Measurements from ENCODE around the gene MTERF4.

The MTERF4 gene

DNA sequence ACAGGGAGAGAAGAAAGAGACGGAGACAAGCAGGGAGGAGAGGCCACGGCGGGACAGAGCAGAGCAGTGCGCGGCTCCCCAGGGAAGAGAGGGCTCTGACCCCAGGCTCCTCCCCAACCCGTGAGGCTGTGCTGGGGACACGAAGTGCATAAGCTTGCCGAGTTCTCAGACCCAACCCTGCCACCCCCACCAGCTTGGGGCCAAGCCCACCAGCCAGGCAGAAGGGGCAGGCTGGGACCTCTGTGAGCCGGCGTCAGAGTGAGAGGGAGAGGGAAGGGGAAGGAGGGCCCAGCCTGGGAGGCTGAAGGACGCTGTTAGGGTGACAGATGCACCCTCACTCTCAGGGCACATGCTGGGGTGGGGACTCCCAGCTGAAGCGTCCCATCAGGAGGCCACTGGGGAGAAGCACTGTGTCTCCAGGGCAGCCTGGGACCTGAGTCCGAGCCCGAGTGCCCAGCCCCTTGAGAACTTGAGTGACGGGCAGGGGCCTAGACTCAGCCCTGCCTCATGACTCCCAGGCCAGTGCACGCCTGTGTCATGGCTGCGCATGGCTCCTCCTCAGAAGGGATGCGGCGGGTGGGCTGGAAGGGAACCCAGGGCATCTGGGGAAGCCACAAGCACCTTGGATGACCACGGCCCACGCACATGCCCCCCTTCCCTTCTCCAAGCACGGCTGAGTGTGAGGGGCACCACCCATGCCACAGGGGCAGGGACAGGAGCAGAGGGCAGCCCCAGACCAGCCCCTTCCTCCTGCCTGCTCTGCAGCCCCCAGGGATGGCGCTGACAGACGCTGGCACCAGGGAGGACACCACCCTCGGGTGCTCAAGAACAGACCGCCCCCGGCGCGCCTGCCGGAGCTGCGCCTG is 31.0 kb downstream of the MTERF4 start:
- DNase-seq (ENCODE audit: low read depth in 3 of 3, low spot score in 1 of 3), result no peak

DNA sequence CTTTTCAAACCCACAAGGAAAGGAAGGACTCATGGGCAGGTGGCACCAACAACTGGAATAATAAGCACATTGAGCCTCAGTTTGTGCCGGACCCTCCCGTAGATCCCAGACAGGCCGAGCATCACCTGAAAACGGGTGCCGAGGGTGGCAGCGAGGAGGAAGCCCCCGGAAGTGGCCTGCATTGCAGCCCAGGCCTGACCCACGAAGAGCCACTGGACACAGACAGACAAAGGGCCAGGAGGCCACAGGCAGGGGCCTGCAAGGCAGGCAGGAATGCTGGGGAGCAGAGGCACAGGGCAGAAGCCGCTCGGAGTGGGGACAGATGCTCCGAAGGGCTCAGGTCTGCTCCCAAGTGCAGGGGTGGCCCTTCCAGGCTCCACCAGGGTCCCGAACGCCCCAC is 31.7 kb downstream of the MTERF4 start:
- no peak for DNase-seq (ENCODE audit: low read depth in 3 of 3, low spot score in 1 of 3)

DNA sequence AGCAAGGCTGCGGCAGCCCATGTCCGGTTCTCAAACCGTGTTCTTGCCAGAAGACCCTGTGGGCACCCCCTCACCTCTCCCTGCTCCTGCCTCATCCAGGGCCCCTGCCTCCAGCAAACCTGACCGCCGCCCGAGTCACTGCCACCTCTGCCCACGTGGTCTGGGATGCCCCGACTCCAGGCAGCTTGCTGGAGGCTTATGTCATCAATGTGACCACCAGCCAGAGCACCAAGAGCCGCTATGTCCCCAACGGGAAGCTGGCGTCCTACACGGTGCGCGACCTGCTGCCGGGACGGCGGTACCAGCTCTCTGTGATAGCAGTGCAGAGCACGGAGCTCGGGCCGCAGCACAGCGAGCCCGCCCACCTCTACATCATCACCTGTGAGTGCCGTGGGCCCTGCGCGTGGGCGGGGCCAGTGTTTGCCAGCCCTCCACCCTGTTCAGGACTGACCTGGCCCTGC is 32.2 kb downstream of the MTERF4 start:
- DNase-seq (ENCODE audit: low read depth in 3 of 3, low spot score in 1 of 3), result no peak

DNA sequence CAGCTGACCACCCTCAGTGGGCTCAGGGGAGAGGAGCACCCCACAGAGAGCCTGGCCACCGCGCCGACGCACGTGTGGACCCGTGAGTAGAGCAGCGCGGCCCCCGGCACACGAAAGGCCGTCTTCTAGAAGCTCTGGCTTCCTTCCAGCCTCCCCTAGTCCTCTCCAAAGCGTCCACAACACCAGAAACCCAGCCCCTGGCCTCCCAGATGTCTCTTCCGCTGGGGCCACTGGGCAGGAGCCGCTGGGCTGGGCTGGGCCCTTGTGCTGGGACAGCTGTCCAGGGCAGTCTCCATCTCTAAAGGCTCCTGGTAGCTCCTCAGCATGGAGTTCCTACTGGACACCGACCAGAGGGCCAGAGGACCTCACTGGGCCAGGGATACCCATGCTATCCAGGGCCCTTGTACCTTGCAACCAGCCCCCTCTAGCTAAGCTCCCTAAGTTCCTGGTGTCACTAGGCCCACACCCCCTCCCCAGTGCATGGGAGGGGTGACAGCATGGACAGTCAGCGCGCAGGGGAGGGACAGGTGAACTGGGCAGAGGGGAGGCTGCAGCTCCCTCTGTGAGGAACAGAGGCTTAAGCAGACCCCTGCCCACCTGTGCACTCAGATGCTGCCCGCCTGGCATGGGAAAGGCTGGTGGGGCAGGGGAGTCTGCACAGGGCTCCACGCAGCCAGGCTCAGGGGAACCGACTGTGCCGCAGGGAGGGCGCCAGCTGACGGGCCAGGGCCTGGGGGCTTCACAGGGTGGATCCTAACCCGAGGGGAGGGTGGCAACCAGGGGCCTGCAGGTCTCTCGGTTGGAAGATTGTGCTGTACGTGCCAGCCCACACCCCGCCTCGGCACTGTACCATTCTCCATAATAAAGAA is 32.9 kb downstream of the MTERF4 start:
- DNase-seq (ENCODE audit: low read depth in 3 of 3, low spot score in 1 of 3), result no peak

DNA sequence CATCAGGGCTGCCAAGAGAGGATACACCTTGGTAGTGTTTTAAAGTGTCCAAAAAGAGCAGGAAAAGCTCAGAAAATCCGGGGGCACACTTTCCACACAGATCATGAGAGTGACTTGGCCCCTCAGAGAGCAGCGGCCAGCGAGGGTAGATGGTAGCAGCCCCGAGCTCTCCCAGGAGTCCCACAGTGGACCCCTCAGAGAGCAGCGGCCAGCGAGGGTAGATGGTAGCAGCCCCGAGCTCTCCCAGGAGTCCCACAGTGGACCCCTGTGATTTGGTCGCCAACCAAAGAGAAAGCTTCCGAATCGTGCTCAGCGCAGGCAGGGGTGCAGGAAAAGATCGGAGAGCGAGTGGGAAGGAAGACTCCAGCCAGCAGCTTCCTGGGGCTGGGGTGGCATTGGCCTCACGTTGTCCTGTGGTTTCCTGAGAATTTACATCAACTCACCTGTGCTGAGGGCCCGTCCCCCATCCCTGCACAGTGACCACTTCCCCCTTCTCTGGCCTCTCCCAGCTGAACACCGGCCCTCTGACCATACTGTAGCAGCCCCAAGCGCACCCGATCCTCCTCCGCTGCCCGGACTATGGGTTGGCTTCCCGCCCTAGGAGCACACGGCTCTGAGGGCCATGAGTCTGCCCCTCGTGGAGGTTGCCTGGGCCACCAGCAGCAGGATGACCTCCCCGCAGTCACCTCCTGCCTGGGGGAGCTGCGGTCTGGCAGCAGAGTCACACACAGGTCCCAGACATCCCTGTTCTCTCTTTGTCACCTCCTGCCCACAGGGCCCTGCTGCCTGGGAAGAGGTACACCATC is 33.7 kb downstream of the MTERF4 start:
- no peak for DNase-seq (ENCODE audit: low read depth in 3 of 3, low spot score in 1 of 3)

DNA sequence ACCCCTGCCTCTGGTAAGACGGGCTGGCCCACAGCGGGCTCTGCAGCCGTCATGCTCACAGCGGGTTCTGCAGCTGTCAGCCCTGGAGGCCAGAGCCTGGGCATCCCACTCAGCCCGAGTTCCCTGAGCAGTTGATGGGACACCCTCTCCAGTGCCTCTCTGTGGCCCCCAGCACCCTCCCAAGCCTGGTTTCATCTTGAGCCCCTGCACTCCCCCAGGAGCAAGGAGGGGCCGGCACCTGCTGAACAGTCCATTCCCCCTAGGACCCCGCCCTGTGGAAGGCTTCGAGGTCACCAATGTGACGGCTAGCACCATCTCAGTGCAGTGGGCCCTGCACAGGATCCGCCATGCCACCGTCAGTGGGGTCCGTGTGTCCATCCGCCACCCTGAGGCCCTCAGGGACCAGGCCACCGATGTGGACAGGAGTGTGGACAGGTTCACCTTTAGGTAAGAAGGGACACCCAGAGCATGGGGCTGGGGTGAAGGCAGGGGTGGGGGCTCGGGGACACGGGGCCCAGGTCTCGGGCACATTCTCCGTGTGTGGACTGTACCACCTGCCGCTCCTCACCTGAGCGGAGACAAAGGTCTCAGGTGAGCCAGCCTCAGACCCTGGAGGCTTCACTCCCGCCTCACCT is 34.5 kb downstream of the MTERF4 start:
- DNase-seq (ENCODE audit: low read depth in 3 of 3, low spot score in 1 of 3), result no peak

DNA sequence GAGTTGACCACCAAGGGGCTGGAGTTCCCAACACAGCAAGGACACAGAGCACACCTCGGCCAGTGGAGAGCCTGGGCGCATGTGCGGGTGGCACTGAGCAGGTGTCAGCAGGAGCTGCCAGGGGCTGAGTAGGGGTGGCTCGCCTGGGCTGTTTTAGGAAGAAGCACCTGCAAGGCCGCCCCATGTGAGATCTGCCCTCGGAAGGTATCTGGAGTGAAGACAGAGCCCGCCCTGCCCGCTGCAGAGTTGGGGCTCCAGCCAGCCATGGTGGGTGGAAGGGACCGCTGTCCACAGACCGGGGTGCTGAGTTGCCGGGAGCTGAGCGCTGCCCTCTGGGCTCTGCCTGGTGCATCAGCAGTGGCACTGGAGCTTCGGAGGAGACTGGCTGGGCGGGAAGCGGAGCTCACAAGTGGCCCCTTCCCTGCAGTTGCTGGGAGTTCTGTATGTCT is 35.2 kb downstream of the MTERF4 start:
- DNase-seq (ENCODE audit: low read depth in 3 of 3, low spot score in 1 of 3), result no peak

DNA sequence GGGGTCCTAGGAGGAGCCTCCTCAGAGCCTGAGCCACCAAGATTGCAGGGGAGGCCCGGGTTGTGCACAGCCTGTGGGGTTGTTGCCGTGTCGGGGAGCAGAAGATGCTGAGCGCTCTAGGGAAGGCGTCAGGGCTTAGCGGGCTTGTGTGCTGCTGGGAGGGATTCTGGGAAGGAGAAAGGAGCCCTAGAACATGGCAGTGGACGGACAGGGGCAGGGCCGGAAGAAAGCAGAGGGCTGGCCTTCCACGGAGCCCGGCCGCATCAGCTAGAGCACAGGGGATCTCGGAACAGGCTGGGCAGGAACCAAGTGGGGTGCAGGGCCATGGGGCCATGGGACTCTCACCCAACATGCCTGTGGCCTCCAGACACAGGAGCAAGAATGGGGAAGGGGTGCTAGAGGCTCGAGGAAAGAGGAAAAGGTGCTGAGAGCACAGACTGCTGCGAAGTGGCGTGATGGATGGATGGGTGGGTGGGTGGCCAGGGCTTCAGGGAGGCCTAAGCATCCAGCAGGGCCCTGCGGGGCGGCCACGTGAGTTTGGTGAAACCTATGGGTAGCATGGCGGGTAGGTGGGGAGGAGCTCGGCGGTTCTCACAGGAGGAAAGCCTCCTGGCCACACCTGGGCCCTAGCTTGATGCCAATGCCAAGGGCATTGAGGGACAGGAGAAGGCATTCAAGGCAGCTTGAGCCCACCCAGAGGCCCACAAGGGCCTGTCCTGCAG is 35.8 kb downstream of the MTERF4 start:
- no peak for DNase-seq (ENCODE audit: low read depth in 3 of 3, low spot score in 1 of 3)

DNA sequence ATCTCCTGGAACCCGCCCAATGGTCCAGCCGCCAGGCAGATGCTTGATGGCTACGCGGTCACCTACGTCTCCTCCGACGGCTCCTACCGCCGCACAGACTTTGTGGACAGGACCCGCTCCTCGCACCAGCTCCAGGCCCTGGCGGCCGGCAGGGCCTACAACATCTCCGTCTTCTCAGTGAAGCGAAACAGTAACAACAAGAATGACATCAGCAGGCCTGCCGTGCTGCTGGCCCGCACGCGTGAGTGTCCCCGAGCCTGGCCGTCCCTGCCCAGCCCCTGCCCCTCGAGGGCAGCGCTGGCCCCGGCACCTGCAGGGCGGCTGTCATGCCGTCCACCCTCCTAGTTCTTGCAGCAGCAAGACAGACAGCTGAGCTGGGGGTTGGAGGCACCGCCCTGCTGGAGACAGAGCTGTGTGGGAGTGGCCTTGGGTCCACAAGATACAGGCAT is 36.7 kb downstream of the MTERF4 start:
- no peak for DNase-seq (ENCODE audit: low read depth in 3 of 3, low spot score in 1 of 3)

DNA sequence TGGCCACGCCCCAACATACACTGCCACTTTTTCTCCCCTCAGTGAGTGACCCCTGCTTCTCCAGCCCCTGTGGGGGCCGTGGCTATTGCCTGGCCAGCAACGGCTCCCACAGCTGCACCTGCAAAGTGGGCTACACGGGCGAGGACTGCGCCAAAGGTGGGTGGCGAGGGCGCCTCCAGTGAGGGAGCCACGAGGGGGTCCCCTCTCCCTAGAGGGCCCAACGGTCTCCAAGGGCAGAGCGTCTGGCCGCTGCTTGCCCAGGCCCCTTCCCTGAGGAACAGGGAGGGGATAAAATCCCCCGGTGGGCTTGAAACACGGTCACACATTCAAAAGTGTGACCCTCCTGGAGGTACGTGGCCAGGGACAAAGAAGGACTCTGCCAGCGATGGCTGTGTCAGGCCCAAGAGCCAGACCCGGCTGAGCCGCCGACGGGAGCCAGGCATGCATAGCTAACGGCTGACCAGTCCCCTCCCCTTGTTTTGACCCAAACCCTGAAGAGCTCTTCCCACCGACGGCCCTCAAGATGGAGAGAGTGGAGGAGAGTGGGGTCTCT is 37.2 kb downstream of the MTERF4 start:
- DNase-seq (ENCODE audit: low read depth in 3 of 3, low spot score in 1 of 3), result no peak

DNA sequence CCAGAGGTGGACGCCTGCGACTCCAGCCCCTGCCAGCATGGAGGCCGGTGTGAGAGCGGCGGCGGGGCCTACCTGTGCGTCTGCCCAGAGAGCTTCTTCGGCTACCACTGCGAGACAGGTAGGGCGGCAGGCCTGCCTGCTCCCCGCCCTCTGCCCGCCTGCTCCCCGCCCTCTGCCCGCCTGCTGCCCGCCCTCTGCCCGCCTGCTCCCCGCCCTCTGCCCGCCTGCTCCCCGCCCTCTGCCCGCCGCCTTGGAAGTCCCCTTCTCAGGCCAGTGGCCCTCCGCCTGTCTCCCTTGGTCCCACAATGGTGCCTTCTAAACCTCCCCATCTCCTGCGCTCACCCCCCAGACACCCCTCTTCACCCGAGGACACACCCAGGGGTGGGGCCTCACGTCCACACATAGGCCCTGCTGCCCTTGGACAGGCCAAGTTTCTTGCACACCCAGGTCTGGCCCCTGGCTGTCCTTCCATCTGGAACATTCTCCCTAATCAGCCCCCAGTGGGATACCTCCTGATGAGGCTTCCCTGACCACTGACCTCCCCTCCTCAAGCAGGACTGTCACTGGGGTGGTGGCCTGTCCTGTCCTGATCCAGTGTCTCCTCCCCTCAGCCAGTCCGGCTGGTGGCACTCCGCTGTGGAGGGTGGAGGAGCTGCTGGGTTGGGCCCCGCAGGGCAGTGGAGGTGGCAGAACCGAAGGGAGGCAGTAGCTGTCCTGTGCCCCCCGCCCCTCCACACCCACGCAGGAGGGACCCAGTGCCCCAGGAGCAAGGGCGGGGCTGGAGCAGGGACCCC is 37.9 kb downstream of the MTERF4 start:
- DNase-seq (ENCODE audit: low read depth in 3 of 3, low spot score in 1 of 3), result peak in 2 of 3 donors; percentile 23 to 24

DNA sequence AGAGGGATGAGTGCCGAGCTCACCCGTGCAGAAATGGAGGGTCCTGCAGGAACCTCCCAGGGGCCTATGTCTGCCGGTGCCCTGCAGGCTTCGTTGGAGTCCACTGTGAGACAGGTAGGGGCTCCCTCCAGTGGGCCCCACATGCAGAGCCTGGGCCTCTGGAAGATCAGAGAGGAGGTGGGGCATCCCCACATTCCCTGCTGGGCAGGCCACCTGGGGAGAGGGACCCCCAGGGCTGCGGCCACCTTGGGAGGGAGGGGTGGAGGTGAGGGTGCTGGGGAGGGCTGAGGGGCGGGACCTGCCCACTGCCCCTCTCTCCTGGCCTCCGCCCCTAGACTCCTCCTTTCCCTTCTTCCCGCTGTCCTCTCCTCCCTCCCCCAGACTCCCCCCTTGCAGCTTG is 38.5 kb downstream of the MTERF4 start:
- DNase-seq (ENCODE audit: low read depth in 3 of 3, low spot score in 1 of 3), result no peak

DNA sequence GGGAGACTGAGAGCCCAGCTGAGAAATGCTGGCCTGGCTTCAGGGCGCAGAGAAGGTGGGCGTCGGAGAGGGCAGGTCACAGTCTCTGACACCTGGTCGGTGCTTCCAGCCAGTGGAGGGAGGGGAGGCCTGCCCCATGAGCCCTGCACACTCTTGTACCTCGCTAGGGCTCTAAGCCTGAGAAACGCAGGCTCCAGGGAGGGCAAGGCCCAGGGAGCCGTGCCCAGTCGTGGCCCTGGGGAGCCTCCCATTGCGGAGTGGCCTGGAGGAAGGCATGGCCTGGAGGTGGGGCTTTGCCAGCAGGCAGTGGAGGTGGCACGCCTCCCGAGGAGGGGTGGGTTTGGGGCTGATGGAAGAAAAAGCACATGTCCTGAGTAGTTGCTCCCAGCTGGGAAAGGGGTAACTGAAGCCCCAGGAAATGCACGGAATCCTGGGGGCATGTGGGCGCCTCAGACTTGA is 39.0 kb downstream of the MTERF4 start:
- DNase-seq (ENCODE audit: low read depth in 3 of 3, low spot score in 1 of 3), result no peak

DNA sequence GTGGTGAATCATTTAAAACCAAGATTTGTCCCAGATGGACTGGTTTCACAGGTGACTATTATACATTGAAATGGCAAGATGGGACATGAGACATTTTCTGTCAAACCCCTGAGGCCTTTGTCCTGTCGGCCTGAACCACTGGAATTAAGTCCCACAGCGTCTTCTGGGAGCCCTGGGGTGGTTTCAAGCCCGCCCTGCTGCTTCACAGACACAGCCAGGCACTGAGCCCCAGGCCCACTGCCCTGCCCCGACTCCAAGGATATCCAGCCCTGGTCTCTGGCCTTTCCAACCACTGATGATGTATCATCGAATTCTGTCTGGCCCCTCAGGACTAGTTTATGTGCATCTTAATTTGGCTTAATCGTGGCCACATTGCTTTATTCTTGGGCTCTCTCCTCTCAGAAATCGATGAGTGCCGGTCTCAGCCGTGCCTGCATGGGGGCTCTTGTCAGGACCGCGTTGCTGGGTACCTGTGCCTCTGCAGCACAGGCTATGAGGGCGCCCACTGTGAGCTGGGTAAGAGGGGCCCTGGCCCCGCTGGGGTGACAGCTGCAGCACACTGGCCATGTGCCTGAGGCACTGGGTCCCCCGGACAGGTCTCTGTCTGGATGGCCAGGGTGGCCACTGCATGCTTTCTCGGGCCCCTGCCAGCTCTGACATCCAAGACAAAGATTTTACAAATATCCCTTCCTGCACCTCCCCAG is 39.5 kb downstream of the MTERF4 start:
- DNase-seq (ENCODE audit: low read depth in 3 of 3, low spot score in 1 of 3), result no peak

DNA sequence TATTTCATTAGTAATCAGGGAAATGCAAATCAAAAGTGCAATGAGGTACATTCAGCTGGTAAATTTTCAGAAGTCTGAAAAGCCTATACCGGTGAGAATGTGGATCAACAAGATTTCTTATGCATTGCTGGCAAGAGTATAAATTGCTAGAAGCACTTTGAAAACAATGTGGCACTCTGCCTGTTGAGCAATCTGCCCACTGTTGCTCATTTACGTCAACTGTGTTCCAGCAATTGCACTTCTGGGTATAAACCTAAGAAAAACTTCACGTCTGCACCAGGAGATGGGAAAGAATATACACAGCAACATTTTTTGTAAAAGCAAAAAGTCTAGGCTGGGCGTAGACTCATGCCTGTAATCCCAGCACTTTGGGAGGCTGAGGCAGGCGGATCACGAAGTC is 40.8 kb downstream of the MTERF4 start:
- no peak for DNase-seq (ENCODE audit: low read depth in 3 of 3, low spot score in 1 of 3)

DNA sequence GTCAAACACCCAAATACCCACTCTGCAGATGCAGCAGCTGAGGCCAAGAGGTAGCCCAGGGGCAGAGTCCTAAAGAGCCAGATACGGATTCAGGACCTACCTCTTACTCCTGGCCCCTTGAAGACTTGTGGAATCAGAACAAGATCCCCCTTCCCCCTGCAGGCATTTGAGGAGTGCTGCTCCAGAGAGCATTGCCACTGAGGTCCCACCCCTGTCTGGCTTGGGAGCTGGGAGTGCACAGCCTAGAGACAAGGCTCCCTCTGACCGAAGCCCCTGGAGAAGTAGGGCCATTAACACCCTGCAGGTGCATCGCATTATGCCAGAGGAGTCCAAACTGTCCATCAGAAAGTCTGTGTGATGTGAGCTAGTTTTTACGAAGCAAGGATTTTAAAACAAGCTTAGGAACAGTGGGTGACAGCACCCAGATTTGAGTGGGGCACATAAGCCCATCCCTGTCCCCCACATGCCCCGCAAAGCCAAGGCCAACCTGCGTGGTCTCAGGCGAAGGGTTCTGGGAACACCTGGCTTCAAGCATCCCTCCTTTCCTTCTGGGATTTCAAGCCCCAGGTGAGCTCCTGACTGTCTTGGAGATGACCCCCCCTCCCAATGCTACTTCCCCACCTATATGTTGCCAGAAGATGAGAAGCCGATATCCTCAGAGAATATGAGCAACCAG is 48.4 kb downstream of the MTERF4 start:
- DNase-seq (ENCODE audit: low read depth in 3 of 3, low spot score in 1 of 3), result no peak

DNA sequence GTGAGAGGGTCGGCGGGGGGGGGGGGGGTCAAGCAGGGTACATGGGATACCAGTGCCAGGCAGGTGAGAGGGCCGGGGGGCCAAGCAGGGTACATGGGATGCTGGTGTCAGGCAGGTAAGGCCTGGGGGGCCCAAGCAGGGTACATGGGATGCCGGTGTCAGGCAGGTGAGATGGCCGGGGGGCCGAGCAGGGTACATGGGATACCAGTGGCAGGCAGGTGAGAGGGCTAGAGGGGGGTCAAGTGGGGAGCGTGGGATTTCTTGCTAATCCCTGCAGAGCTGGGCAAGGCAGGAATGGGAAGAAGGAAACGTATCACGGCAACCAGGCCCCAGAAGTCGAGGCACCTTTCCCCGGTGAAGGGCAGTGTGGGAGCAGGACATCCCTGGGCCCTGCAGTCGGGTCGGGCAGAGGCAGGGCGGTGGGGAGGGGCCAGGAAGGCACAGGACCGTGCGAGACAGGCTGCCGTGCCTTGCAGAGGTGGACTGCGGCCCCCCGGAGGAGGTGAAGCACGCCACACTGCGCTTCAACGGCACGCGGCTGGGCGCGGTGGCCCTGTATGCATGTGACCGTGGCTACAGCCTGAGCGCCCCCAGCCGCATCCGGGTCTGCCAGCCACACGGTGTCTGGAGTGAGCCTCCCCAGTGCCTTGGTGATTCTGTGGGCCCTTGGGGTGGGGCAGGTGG is 49.3 kb downstream of the MTERF4 start:
- DNase-seq (ENCODE audit: low read depth in 3 of 3, low spot score in 1 of 3), result no peak

All from stimulated activated CD4-positive, alpha-beta T cell treated with anti-CD3 and anti-CD28 coated beads, TNF-alpha, amount 100 ng/mL, for 1 hour (primary cell).